ENCODE results near the gene MOSPD2. TPM values are rescaled to one million over a fixed set of nuclear protein-coding genes. Genes with fewer than 3 reads are reported as not detected.

The MOSPD2 gene
- total and polyA plus RNA-seq, 10 of the 15 experiments (the other 5 are each of a cell fraction or from before 2014, with no cell fraction given) = 4.9 to 14.7 (median 7.4) TPM

- no peaks in the 10 kb centered on the region for H3K79me2 ChIP-seq (ENCODE audit: control insufficient read depth, insufficient read depth, low read length)
- ChIA-PET SMC1A (ENCODE audit: uncharacterized antibody, unreplicated experiment) (no interaction called here), RAD21 (ENCODE audit: unreplicated experiment) (no interaction called here), CTCF (no interaction called here), POLR2A (no interaction called here)
- TF ChIP-seq, protein P1, sequence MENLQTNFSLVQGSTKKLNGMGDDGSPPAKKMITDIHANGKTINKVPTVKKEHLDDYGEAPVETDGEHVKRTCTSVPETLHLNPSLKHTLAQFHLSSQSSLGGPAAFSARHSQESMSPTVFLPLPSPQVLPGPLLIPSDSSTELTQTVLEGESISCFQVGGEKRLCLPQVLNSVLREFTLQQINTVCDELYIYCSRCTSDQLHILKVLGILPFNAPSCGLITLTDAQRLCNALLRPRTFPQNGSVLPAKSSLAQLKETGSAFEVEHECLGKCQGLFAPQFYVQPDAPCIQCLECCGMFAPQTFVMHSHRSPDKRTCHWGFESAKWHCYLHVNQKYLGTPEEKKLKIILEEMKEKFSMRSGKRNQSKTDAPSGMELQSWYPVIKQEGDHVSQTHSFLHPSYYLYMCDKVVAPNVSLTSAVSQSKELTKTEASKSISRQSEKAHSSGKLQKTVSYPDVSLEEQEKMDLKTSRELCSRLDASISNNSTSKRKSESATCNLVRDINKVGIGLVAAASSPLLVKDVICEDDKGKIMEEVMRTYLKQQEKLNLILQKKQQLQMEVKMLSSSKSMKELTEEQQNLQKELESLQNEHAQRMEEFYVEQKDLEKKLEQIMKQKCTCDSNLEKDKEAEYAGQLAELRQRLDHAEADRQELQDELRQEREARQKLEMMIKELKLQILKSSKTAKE (IDR thresholded peaks at IDR 0.05; ENCODE audit: low read depth, poor library complexity, severe bottlenecking) = no peak
- TF ChIP-seq CBX3 (IDR thresholded peaks at IDR 0.05; ENCODE audit: borderline replicate concordance, low read depth) = no peak
- TF ChIP-seq POU2F2 (IDR thresholded peaks at IDR 0.05; ENCODE audit: borderline replicate concordance, low read depth, low read length) = no peak
- TF ChIP-seq CHD2 (IDR thresholded peaks at IDR 0.05; ENCODE audit: borderline replicate concordance, low read depth, low read length) = no peak
- TF ChIP-seq, protein P2, sequence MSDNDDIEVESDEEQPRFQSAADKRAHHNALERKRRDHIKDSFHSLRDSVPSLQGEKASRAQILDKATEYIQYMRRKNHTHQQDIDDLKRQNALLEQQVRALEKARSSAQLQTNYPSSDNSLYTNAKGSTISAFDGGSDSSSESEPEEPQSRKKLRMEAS (IDR thresholded peaks at IDR 0.05; ENCODE audit: low read depth, low read length) = no peak
- no peak for TF ChIP-seq TARDBP (IDR thresholded peaks at IDR 0.05; ENCODE audit: borderline replicate concordance)
- H3K4me1 ChIP-seq (ENCODE audit: control insufficient read depth, insufficient read depth, low read length) = no peaks in the 10 kb centered on the region
- in situ Hi-C loops (cut with MboI) = no loop called here
- H3K36me3 ChIP-seq (ENCODE audit: control insufficient read depth in 2 of 2, insufficient read depth in 2 of 2, low read length in 1 of 2) = no peaks in the 10 kb centered on the region
- no peak for ATAC-seq
- no peak overlapping the region for H3K27ac ChIP-seq (ENCODE audit: control insufficient read depth, insufficient read depth)
- H3K9me3 ChIP-seq (replicated peaks; ENCODE audit: control insufficient read depth, insufficient read depth, low read length) = no peaks in the 10 kb centered on the region
- DNase-seq (ENCODE audit: low read depth, low spot score) = no peak
- H3K27me3 ChIP-seq (replicated peaks in 1 of 2; ENCODE audit: control insufficient read depth in 2 of 2, insufficient read depth in 2 of 2, low read length in 1 of 2) = no peaks in the 10 kb centered on the region
- H3K4me3 ChIP-seq = no peak overlapping the region
- no peak overlapping the region for H3K4me2 ChIP-seq (ENCODE audit: control insufficient read depth, insufficient read depth)
- no peak for FAIRE-seq
- no peak overlapping the region for H2AFZ ChIP-seq (ENCODE audit: control insufficient read depth, low read depth, low read length)
- intact Hi-C loops (cut with micrococcal nuclease; ENCODE audit: unreplicated experiment) = no loop called here
- 49% methylated on average over 3 of the region's 3 CpGs for WGBS (ENCODE audit: insufficient coverage, insufficient replicate concordance, low lambda C conversion rate, missing lambda C conversion rate)
- H4K20me1 ChIP-seq (ENCODE audit: control insufficient read depth, insufficient read depth) = no peaks in the 10 kb centered on the region
- H3K9ac ChIP-seq (ENCODE audit: control insufficient read depth, insufficient read depth, low read length) = no peak overlapping the region
- BruUV-seq (replicated peaks) = no TSS peak
Measured at GRCh38 chrX:14941301-14941700, 68.1 kb downstream of the MOSPD2 start.

DNA sequence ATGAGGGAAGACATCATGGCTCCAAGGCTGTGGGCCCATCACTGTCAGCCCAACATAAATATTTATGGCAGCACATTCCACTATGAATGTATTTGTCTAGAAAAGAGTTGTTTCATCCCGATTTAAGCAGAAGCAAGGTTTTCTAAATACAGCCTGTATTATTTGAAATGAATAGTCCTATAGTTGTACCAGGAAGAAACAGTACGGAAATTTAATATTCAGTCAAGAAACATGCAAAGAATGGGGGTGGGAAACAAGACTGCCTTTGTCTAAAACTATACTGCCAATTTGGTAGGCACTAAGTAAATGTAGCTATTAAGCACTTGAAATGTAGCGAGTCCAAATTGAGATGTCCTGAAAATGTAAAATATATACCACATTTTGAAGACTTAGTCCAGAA, 69.1 kb downstream of the MOSPD2 start:
- in situ Hi-C loops (cut with MboI) (no loop called here), intact Hi-C loops (cut with micrococcal nuclease; ENCODE audit: unreplicated experiment) (no loop called here)
- H3K27me3 ChIP-seq (replicated peaks in 1 of 2; ENCODE audit: control insufficient read depth in 2 of 2, insufficient read depth in 2 of 2, low read length in 1 of 2) = no peaks in the 10 kb centered on the region
- no peak overlapping the region for H3K4me2 ChIP-seq (ENCODE audit: control insufficient read depth, insufficient read depth)
- POLR2A ChIA-PET = no interaction called here
- DNase-seq (ENCODE audit: low read depth, low spot score) = no peak
- no peak overlapping the region for H2AFZ ChIP-seq (ENCODE audit: control insufficient read depth, low read depth, low read length)
- H4K20me1 ChIP-seq (ENCODE audit: control insufficient read depth, insufficient read depth) = no peaks in the 10 kb centered on the region
- H3K9ac ChIP-seq (ENCODE audit: control insufficient read depth, insufficient read depth, low read length) = no peak overlapping the region
- SMC1A ChIA-PET (ENCODE audit: uncharacterized antibody, unreplicated experiment) = no interaction called here
- no peaks in the 10 kb centered on the region for H3K79me2 ChIP-seq (ENCODE audit: control insufficient read depth, insufficient read depth, low read length)
- no peak for ATAC-seq
- no peak overlapping the region for H3K4me3 ChIP-seq
- RAD21 ChIA-PET (ENCODE audit: unreplicated experiment) = no interaction called here
- BruUV-seq (replicated peaks) = no TSS peak
- 45% methylated on average over 3 of the region's 3 CpGs for WGBS (ENCODE audit: insufficient coverage, insufficient replicate concordance, low lambda C conversion rate, missing lambda C conversion rate)
- no peaks in the 10 kb centered on the region for H3K4me1 ChIP-seq (ENCODE audit: control insufficient read depth, insufficient read depth, low read length)
- H3K36me3 ChIP-seq (ENCODE audit: control insufficient read depth in 2 of 2, insufficient read depth in 2 of 2, low read length in 1 of 2) = no peaks in the 10 kb centered on the region
- no peak overlapping the region for H3K27ac ChIP-seq (ENCODE audit: control insufficient read depth, insufficient read depth)
- FAIRE-seq = no peak
- no peaks in the 10 kb centered on the region for H3K9me3 ChIP-seq (replicated peaks; ENCODE audit: control insufficient read depth, insufficient read depth, low read length)
- CTCF ChIA-PET = no interaction called here
- TF ChIP-seq RFX5 (IDR thresholded peaks at IDR 0.05; ENCODE audit: low read depth, low read length) = no peak
- no peak for TF ChIP-seq SIN3A (IDR thresholded peaks at IDR 0.05; ENCODE audit: low read depth, low read length)
- TF ChIP-seq IRF3 (IDR thresholded peaks at IDR 0.05) = no peak
- TF ChIP-seq IKZF2 (IDR thresholded peaks at IDR 0.05) = no peak
- TF ChIP-seq ZNF24 (IDR thresholded peaks at IDR 0.05) = no peak
- no peak for TF ChIP-seq TAF1 (IDR thresholded peaks at IDR 0.05; ENCODE audit: borderline replicate concordance, low read depth, low read length)
- no peak for TF ChIP-seq IKZF1 (conservative IDR thresholded peaks at IDR 0.05)
